Measurements from ENCODE around the gene TULP1. TPM values are rescaled to one million over a fixed set of nuclear protein-coding genes. Genes with fewer than 3 reads are reported as not detected.
"Not testable (repeated sequence)": the region's sequence is repeated elsewhere in the genome, so short reads cannot be mapped to it uniquely, and the experiment has no call there.

TULP1 gene
- not detected for total RNA-seq

DNA sequence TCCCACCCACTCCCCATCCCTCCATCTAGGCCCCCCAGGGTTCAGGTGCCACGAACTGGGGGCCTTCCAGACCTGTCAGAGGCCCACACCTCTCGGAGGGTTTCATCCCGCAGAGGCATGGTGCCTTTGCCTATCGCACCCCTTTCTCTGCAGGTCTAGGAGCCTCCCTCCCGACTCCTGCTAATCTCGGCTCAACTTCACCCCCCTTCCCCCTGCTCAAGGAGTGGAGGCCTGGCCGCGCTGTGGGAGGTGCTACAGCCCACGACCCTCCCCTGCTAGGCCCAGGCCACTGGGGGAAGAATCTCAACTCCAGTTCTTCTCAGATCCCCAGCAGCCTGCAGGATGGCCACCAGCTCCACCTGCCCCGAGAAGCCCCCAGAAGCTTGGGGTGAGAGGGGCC lies at the start of gene TULP1:
Gene TULP1, minus strand, starts transcription at position 157 of the 400 bp plus-strand sequence. Its CDS starts 38 bp downstream, at position 119.
- FAIRE-seq (no peak), DNase-seq (ENCODE audit: low spot score in 2 of 2) (no peak)

DNA sequence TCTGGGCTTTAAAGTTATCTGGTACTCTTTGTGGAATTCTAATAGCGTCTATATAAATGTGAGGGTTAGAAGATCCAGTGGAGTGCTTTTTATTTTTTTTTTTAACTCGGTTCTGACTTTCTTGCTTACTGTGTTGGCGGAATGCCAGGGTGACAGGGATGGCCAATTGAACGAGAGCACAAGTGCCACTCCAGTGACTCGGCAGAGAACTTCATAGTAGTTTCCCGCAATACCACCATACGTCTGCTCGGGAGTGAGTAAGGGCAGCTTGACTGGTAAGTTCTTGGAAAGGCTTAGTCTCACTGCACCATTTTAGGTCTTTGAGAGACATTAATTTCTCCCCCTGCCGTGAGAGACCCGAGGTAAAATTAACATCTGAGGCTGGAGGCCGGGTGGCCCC lies 49.4 kb upstream of the TULP1 start:
- DNase-seq (ENCODE audit: low spot score in 2 of 2) (no peak), FAIRE-seq (no peak)

DNA sequence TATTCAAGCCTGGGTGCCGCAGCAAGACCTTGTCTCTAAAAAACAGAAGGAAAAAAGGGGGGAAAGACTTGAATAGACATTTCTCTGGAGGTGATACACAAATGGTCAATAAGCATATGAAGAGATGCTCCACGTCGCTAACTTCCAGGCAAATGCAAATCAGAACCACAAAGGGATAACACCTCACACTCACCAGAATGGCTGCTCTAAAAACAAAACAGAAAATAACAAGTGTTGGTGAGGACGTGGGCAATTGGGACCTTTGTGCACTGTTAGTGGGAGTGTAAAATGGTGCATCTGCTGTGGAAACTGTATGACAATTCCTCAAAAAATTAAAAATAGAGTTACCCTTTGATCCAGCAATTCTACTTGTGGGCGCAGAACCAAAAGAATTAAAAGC lies 48.4 kb upstream of the TULP1 start:
- DNase-seq (ENCODE audit: low spot score in 2 of 2) (no peak), FAIRE-seq (no peak)

DNA sequence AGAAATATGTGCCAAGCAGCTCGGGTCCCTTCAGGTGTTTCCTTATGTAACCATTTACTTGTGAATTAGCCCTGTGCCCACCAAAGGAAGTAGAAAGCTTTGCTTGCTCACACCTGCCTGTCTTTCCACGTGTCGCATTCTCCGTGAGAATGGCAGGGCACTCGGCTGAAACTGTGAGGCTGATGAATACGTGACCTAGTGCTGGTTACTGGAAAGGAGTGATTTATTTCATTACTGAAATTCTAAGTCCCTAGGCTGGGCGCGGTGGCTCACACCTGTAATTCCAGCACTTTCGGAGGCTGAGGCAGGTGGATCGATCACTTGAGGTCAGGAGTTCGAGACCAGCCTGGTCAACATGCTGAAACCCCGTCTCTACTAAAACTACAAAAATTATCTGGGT lies 45.9 kb upstream of the TULP1 start:
- no peak for DNase-seq (ENCODE audit: low spot score in 2 of 2)
- no peak for FAIRE-seq

DNA sequence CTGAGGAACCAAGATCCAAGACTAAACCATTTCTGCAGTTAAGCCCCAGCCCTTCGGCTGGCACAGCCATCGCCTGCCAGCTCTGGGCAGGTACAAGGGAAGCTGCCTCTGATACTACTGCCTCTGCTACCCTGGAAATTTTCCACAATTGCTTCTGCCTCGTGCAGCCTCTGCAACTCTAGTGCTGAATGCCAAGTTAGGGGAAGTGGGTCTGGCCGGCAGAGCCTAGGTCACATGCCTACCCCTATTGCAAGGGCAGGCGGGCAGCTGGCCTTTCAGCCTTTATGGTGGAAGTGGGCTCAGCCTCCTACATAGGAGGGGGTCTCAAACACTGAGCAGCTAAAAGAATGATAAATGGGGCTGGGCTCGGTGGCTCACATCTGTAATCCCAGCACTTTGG lies 44.5 kb upstream of the TULP1 start:
- FAIRE-seq (no peak), DNase-seq (ENCODE audit: low spot score in 2 of 2) (no peak)

DNA sequence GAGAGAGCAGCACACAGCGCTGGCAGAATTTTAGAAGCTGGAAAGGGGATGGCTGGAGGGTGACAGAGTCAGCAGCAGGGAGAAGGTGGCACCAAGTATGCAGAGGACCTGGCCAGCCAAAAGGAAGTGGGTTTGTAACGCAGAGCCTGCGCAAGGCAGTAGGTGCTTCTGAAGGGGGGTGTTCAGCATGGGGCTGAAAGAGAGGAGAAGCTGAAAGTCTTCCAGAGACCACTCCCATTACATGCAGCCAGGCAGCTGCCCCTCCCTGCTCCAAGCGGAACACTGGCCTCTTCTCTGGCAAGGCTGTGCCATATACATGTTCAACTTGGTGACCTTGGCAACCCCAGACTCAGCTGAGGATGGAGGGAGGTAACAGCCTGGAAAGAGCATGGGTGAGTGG lies 42.1 kb upstream of the TULP1 start:
- DNase-seq (ENCODE audit: low spot score in 2 of 2) (no peak), FAIRE-seq (no peak)

DNA sequence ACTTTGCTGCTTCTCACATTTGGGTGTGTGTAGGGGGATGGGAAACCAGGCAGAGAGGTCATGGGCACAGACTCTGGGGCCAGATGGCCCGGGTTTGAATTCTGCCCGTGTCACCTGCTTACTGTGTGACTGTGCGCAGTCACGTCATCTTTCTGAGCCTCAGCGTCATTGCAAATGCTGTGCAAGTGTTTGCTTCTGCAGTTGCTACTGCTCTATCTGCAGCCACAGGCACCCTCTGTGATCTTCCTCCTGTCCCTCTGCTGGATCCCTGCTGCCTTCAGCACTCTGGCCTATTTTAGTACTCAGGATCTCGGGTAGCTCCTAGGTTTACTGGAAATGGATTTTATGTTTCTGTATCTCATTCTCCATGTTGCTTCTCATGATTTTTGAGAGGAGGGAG lies 40.6 kb upstream of the TULP1 start:
- FAIRE-seq (no peak), DNase-seq (ENCODE audit: low spot score in 2 of 2) (no peak)

DNA sequence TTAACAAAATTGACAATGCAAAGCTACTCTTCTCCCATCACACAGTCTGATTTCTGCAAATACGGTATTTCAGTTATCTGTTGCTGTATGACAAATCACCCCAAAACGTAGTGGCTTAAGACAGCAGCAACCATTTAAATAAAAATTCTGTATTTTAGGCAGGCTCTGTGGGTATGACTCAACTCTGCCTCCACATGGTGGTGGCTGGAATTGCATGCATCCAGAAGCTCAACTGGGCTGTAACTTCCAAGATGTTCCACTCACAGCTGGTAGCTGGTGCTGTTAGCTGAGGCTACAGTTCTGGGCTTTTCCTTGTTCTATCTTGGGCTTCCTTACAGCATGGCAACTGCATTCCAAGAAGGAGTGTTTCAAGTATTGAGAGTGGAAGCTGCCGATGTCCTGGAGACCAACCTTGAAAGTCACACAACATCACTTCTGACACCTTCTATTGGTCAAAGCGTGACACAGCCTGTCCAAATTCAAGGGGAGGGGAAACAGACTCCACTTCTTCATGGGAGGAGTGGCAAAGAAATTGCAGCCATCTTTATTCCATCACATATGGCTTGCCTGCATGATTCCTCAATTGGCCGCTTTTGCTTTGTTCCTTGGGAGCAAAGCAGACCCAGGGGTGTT lies 39.7 kb upstream of the TULP1 start:
- FAIRE-seq (no peak), DNase-seq (ENCODE audit: low spot score in 2 of 2) (no peak)

DNA sequence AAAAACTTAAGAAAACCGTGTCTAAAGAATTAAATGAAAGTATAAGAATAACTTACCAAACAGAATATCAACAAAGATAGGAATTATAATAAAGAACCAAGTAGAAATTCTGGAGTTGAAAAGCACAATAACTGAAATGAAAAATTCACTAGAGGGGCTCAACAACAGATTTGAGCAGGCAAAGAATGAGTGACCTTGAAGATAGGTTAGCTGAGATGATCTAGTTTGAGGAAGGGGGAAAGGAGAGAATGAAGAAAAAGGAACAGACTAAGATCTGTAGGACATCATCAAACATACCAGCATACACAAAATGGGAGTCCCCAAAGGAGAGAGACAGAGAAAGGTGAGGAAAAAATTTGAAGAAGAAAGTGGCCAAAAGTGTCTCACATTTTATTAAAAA lies 37.7 kb upstream of the TULP1 start:
- FAIRE-seq (no peak), DNase-seq (ENCODE audit: low spot score in 2 of 2) (no peak)

DNA sequence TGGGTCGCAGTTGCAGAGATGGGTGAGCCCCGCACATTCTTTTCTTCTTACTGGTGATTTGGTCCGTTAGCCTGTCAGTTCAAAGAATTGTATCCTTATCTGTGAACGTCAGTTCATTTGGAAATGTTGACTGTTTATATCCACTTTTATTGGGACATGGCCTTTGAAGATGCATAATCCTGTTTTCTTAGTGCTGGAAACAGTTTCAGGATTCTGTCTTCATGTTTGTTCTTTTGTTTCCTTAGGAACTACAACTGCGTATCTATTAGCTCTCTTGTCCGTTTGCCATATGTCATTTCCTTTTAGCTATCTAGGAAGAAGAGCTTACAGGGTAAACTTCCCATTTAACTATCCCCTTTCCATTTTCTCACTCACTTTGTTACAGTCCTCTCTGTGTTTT lies 35.0 kb upstream of the TULP1 start:
- no peak for FAIRE-seq
- DNase-seq (ENCODE audit: low spot score in 2 of 2): no peak

DNA sequence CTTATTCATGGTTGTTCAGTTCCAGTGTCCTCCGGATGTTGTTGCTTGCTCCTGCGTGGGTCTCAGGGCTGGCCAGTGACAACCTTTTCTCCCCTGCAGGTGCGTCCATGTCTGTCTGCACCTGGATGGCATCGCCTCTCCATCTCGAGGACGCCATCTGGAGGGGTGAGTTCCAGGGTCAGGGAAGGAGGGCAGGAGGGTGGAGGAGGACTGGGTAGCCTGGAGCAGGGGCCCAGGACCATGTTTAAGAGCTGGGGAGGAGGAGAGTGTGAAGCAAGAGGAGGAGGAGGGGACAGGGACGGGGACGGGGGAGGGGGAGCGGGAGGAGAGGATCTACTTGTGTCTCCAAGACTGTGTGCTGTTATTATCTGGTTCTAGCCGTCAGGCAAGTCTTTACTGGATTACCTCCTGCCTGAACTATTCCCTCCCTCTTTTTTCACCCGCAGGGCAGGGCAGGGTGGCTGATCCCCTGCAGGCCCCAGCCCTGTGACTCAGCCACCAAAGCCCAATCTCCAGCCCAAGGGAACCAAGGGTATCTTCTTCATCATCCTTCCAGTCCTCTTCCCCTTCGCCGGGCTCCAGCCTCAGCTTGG lies 32.2 kb upstream of the TULP1 start:
- DNase-seq (ENCODE audit: low spot score in 2 of 2) (no peak), FAIRE-seq (no peak)

DNA sequence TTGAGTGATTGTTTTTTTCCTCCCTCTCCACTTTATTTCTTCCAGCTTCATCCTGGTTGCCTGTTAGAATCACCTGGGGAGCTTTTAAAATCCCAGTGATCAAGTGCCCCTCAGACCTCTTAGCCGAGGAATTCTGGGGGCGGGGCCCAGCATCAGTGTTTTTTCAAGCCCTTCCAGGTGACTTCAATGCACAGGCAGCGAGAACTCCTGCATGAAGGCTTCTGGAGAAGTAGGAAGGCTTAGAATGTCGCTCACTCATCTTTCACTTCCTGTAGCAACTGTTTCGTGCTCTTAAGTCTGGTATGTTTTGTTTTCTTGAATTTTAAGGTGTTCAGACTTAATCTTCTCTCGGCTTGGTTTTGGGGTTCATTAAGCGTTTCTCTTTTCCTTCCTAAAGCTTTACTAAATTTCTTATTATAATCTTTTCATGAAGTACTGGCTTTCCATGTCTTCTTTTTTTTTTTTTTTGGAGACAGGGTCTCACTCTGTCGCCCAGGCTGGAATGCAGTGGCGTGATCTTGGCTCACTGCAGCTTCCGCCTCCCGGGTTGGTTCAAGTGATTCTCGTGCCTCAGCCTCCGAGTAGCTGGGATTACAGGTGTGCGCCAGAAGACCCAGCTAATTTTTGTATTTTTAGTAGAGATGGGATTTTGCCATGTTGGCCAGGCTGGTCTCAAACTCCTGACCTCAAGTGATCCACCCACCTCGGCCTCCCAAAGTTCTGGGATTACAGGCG lies 30.9 kb upstream of the TULP1 start:
- DNase-seq (ENCODE audit: low spot score in 2 of 2) (no peak), FAIRE-seq (no peak)

DNA sequence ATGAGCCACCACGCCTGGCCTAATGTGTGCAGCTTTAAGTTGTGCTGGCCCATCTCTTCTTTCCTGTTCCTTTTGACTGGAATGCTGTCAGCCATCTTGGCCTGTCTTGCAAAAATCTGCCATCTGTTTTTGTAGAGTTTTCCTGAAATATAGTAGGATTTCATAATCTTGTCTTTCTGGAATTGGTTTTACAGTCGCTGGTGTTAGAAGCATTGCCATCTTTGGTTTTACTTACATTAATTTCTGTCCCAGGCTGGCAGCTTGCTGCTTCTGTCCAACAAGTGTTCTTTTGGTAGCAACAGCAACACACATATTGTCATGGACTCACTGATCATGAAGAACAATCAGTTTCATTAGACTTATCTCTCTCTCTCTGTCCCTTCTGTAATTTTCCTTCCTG lies 29.1 kb upstream of the TULP1 start:
- DNase-seq (ENCODE audit: low spot score in 2 of 2) (no peak), FAIRE-seq (no peak)

DNA sequence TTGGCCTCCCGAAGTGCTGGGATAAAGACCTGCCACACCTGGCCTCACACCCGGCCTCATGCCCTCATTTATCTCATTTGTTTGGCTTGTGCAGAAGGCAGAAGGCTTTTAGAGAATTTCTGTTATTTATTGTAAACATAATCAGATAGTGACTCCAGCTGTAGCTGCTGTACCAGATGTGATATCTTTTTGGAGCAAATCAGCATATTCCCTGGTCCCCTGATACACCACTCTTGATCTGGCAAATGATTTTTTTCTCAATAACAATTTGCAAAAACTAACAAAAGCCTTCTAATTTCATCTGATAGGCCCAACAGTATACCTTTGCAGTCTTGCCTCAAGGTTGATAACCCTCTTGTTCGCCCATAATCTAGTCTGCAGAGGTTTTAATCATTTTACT lies 26.5 kb upstream of the TULP1 start:
- FAIRE-seq (no peak), DNase-seq (ENCODE audit: low spot score in 2 of 2) (no peak)

DNA sequence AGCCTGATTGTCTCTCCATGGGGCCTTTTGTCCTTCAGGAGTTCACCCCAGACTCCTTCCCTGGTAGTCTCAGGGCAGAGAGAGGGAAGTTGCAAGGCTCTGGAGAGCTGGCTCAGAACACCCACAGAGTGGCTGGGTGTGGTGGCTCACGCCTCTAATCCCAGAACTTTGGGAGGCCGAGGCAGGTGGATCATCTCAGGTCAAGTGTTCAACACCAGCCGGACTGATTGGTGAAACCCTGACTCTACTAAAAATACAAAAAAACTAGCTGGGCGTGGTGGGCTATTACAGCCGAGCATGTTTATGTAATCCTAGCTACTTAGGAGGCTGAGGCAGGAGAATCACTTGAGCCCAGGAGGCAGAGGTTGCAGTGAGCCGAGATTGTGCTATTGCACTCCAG lies 23.2 kb upstream of the TULP1 start:
- not testable (repeated sequence) for FAIRE-seq; DNase-seq (ENCODE audit: low spot score in 2 of 2)

DNA sequence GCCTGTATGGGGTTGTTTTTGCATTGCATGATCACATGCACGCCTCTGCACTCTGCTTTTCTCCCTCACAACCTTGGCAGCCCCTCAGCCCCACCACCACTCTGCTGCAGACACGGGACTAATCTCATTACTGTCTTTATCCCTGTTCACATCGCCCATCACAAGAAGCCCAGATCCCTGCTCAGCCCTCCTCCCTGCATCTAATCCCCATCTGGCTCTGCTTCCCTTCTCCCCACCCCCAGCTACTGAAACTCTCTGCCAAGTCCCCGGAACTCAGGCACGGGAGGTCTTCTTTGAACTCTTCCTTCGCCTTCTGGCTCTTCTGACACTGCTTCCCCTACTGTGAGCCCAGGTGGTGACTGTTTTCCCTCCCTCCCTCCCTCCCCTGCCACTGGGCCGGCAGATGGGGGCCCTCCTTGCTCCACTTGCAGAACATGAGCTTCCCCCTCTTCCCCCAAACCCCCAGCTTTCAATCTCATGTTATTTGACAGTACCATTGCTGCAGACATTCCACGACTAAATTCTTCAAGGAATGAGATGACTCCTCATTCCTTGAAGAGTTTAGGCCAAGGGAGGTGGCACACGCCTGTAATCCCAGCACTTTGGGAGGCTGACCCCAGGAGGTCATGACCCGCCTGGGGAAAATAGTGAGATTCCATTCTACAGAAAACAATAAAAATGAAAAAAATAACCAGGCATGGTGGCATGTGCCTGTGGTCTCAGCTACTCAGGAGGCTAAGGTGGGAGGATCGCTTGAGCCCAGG lies 21.9 kb upstream of the TULP1 start:
- no peak for DNase-seq (ENCODE audit: low spot score in 2 of 2)
- FAIRE-seq: no peak

DNA sequence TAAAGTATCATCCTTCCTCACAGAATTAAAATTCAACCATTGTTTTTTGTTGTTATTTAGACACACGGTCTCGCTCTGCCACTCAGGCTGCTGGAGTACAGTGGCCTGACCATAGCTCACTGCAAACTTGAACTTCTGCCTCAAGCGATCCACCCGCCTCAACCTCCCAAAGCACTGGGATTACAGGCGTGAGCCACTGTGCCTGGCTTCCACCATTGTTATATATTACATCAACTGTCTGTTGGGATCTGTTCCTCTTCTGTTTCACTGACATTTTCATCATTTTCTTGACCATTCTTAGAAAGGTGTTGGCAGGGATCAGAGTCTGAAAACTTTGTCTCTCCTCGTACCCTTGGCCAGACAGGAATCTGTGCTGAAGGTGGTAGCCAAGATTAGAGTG lies 21.3 kb upstream of the TULP1 start:
- no peak for FAIRE-seq

DNA sequence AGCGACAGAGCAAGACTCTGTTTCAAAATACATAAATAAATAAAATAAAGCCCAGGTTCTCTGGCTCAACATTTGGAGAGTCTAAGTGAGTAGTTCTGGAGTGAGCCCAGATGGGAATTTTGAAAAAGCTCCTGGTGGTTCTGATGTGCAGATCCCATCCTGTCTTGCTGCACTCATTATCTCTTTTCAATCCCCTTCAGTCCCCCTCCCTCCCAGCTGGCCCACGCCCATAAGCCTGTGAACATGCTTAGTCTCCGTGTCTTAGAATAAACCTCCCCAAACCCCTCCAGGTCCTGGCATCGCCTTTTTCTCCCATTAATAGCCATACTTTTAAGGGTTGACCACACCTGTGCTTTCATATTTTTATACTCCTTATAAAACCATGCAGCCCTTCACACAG lies 19.4 kb upstream of the TULP1 start:
- DNase-seq (ENCODE audit: low spot score in 2 of 2) (no peak), FAIRE-seq (no peak)

More for the DNA sequence above, 21.3 kb upstream of the TULP1 start:
- no peak for DNase-seq (ENCODE audit: low spot score in 2 of 2)

DNA sequence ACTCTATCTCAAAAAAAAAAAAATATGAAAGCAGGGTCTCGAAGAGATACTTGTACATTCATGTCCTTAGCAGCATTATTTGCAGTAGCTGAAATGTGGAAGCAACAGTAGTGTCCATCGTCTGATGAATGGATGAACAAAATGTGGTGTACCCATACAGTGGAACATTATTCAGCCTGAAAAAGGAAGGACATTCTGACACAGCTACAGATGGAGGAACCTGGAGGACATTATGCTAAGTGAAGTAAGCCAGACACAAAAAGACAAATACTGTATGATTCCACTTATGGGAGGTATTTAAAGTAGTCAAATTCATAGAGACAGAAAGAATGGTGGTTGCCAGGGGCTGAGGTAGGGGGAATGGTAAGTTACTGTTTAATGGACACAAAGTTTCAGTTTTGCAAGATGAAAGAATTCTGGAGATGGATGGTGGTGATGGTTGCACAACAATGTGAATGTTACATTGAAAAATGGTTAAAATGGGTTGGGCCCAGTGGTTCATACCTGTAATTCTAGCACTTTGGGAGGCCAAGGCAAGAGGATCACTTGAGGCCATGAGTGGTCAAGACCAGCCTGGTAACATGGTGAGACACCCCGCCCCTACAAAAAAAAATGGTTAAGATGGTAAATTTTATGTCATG lies 11.8 kb upstream of the TULP1 start:
- DNase-seq (ENCODE audit: low spot score in 2 of 2): no peak
- FAIRE-seq: no peak

All from frontal cortex (tissue), 4 donors.